Nephron (organoid): ENCODE data around the gene IL17RA.

Experiments
- H3K27ac Mint-ChIP-seq, 3 experiments: 2 replicates each; pipeline ENCODE4 v1.8.0; 2020; ENCODE audit warnings: mixed read lengths in 3 of 3, mild to moderate bottlenecking in 2 of 3, moderate library complexity in 1 of 3
- H3K27me3 Mint-ChIP-seq: 2 replicates; pipeline ENCODE4 v1.8.0; 2021; ENCODE audit warnings: low read depth, mild to moderate bottlenecking, moderate library complexity, mixed read lengths
- H3K36me3 Mint-ChIP-seq: 2 replicates; pipeline ENCODE4 v1.8.0; 2020; ENCODE audit warnings: low read depth, mixed read lengths
- H3K4me1 Mint-ChIP-seq: 2 replicates; pipeline ENCODE4 v1.8.0; 2020; ENCODE audit warnings: mixed read lengths
- H3K4me3 Mint-ChIP-seq, 3 experiments: 2 replicates each; pipeline ENCODE4 v1.8.0; 2020; ENCODE audit warnings: mild to moderate bottlenecking in 3 of 3, mixed read lengths in 3 of 3, moderate library complexity in 2 of 3
- H3K9me3 Mint-ChIP-seq: 2 replicates; pipeline ENCODE4 v1.8.0; 2020; ENCODE audit warnings: mixed read lengths
- TF ChIP-seq, protein P1 (sequence below), 3 experiments: fragments of 200-600 bp; sonication (generic); IDR thresholded peaks; one replicate each; pipeline ENCODE4 v1.5.0; 2021; ENCODE audit warnings: antibody characterized with exemption in 3 of 3; ENCODE audit not compliant: unreplicated experiment in 3 of 3

Gene IL17RA

DNA sequence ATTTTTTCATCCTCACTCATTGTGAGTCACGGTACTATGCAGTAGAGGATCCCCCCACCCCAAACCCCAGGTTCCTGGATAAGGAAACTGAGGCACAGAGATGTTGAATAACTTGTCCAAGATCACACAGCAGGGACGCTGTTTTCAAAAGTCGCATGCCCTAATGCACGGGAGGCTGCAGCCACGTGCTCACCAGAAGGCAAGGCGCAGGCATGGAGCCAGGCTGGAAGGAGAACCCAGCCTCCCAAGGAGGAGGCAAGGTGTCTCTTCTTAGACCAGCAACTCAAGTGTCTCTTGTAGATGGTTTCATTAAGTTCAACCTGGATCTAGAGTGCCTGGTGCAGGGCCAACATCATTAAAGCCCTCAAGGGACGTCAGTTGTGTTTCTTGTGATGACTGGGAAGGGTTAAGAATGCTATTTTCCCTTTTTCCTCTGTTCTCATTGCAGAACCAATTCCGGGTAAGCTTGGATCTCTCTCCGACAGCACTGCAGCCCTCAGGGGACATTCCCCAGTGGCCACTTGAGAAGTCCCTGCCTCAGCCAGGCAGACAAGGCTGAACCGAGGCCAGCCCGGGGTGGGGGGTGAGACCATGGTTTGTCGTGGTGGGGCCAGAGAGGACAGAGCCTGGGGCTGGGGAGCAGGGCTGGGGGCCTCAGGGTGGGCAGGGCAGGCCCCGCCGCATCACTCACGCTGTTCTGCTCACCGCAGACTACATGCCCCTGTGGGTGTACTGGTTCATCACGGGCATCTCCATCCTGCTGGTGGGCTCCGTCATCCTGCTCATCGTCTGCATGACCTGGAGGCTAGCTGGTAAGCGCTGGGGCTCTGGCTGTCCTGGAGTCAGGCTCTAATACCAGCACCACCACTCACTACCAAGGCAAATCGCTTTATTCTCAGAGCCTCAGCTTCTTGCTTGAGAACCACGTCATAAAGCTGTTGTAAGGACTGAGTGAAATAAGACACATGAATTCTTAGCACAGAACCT is 20.6 kb downstream of the IL17RA start:
- Mint-ChIP-seq H3K4me1 (no peaks in the 10 kb centered on the region), H3K9me3 (no peaks in the 10 kb centered on the region), H3K27ac (no peak overlapping the region)

DNA sequence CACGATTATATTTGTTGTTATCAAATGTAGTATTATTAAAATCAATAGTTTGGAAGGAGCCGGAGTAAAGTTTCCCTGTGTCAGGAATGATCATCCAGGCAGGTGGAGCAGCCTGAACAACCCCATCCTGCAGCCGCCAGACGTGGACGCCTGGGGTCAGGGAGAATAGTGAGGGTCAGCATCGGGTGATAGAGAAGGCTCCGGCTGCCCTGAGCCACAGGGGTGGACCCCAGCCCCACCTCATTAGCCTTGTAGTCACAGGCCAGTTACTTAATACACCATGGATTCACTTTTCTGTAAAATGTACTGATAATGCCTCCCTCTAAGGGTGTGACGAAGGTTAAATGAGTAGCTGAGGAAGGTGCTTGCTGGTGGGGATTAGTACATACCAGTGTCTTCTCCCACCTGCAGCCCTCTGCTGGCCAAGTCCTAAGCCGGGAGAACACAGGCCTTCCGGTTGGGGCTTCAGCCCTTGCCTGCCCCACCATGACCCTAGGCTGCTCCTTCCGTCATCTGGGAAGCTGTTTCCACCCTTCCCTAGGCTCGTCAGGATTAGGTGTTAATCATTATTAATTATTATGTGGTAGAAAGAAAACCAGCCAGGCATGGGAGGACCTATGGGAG is 21.5 kb downstream of the IL17RA start:
- Mint-ChIP-seq H3K36me3 (peaks cover 7% of the 10 kb centered on the region), H3K27ac (no peak overlapping the region), H3K4me3 (no peak overlapping the region), H3K27me3 (peaks cover 5% of the 10 kb centered on the region), H3K4me1 (no peaks in the 10 kb centered on the region), H3K9me3 (no peaks in the 10 kb centered on the region)
- TF ChIP-seq, protein P1, sequence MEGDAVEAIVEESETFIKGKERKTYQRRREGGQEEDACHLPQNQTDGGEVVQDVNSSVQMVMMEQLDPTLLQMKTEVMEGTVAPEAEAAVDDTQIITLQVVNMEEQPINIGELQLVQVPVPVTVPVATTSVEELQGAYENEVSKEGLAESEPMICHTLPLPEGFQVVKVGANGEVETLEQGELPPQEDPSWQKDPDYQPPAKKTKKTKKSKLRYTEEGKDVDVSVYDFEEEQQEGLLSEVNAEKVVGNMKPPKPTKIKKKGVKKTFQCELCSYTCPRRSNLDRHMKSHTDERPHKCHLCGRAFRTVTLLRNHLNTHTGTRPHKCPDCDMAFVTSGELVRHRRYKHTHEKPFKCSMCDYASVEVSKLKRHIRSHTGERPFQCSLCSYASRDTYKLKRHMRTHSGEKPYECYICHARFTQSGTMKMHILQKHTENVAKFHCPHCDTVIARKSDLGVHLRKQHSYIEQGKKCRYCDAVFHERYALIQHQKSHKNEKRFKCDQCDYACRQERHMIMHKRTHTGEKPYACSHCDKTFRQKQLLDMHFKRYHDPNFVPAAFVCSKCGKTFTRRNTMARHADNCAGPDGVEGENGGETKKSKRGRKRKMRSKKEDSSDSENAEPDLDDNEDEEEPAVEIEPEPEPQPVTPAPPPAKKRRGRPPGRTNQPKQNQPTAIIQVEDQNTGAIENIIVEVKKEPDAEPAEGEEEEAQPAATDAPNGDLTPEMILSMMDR (IDR thresholded peaks at IDR 0.05; ENCODE audit: unreplicated experiment in 3 of 3), result peak in 1 of 3 experiments; percentile 18

More for the DNA sequence above, 20.6 kb downstream of the IL17RA start:
- Mint-ChIP-seq H3K36me3 (peaks cover 14% of the 10 kb centered on the region), H3K4me3 (no peak overlapping the region), H3K27me3 (no peaks in the 10 kb centered on the region)
- TF ChIP-seq, protein P1 (IDR thresholded peaks at IDR 0.05; ENCODE audit: unreplicated experiment in 3 of 3), result no peak

DNA sequence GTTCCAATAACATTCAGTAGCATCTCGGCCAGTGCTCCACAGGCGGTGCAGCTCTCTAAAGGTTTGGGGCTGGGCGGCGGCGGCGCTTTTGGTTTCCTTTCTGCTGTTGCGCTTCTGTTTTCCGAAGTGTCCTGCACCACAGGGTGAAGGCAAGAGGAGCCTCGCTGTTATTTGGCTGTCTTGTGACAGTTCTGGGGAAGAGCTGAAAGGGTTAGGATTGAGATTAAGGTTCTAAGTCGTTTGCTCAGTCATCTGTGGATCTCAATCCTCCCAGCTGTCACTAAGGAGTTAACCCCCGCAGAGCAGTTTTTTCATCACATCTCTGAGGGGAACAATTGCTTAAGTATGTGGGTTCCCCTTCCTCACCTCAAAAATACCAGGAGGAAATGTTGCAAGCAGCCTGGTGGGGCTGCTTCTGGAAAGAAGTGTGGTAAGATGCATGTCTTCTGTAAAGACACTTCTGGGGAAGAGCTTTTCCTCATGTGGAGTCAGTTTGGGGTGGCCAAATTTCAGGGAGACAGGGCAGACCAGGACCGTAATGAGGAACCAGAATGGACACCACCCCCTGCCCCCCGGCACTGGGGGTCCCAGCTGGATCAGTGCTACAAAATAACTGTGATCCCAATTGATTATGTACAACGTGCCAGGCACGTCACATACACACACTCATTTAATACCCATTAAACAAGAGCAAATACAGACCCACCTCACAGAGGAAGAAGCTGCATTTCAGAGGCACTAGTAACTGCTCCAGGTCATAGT is 22.2 kb downstream of the IL17RA start:
- Mint-ChIP-seq H3K9me3 (no peaks in the 10 kb centered on the region), H3K27ac (no peak overlapping the region), H3K4me3 (no peak overlapping the region), H3K27me3 (peaks cover 5% of the 10 kb centered on the region), H3K4me1 (no peaks in the 10 kb centered on the region), H3K36me3 (peaks cover 4% of the 10 kb centered on the region)
- TF ChIP-seq, protein P1 (IDR thresholded peaks at IDR 0.05; ENCODE audit: unreplicated experiment in 3 of 3), result no peak

DNA sequence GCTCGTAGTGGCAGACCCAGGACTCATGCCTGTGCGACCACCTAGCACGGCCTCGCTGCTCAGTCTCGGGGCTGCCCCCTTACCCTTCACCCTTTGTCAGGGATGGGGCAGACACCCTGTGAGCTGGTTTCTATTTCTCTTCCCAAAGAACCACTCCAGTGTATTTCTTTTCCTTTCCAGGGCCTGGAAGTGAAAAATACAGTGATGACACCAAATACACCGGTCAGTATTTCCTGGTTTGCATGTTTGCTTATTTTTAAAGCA is 22.7 kb downstream of the IL17RA start:
- Mint-ChIP-seq H3K4me3 (no peak overlapping the region), H3K4me1 (no peaks in the 10 kb centered on the region), H3K9me3 (no peaks in the 10 kb centered on the region), H3K36me3 (peaks cover under 1% of the 10 kb centered on the region), H3K27ac (no peak overlapping the region), H3K27me3 (peaks cover 5% of the 10 kb centered on the region)
- TF ChIP-seq, protein P1 (IDR thresholded peaks at IDR 0.05; ENCODE audit: unreplicated experiment in 3 of 3), result no peak

DNA sequence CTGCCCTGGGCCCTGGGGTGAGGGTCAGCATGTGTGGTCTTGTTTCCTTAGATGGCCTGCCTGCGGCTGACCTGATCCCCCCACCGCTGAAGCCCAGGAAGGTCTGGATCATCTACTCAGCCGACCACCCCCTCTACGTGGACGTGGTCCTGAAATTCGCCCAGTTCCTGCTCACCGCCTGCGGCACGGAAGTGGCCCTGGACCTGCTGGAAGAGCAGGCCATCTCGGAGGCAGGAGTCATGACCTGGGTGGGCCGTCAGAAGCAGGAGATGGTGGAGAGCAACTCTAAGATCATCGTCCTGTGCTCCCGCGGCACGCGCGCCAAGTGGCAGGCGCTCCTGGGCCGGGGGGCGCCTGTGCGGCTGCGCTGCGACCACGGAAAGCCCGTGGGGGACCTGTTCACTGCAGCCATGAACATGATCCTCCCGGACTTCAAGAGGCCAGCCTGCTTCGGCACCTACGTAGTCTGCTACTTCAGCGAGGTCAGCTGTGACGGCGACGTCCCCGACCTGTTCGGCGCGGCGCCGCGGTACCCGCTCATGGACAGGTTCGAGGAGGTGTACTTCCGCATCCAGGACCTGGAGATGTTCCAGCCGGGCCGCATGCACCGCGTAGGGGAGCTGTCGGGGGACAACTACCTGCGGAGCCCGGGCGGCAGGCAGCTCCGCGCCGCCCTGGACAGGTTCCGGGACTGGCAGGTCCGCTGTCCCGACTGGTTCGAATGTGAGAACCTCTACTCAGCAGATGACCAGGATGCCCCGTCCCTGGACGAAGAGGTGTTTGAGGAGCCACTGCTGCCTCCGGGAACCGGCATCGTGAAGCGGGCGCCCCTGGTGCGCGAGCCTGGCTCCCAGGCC is 23.7 kb downstream of the IL17RA start:
- Mint-ChIP-seq H3K9me3 (no peaks in the 10 kb centered on the region), H3K4me3 (no peak overlapping the region), H3K27me3 (peaks cover 5% of the 10 kb centered on the region), H3K4me1 (no peaks in the 10 kb centered on the region), H3K36me3 (no peaks in the 10 kb centered on the region), H3K27ac (no peak overlapping the region)
- TF ChIP-seq, protein P1 (IDR thresholded peaks at IDR 0.05; ENCODE audit: unreplicated experiment in 3 of 3), result no peak
